GDM1 (cell line): Measurements from ENCODE around the gene PKHD1.

Source experiments
- DNase-seq: peaks from one replicate; lab custom pipeline; 2025; lab: John Stamatoyannopoulos, UW

Gene PKHD1

DNA sequence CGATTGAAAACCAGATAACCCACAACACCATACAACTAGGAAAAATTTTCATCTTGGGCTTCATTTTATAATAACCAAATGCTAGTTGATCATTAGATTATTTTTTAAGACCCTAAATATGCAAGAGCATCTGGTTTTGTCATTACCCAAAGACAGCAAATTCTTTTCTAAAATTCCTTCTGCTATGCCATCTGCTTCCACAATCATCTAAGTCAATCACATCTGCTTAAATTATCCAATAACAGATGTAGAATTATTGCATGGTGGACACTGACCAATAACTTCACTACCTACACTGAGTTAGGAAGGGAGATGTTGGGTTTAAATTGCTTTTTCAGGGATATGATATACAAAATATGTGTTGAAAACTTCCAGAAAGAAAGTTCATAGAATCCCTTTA lies 41.9 kb downstream of the PKHD1 start:
- no peak for DNase-seq

DNA sequence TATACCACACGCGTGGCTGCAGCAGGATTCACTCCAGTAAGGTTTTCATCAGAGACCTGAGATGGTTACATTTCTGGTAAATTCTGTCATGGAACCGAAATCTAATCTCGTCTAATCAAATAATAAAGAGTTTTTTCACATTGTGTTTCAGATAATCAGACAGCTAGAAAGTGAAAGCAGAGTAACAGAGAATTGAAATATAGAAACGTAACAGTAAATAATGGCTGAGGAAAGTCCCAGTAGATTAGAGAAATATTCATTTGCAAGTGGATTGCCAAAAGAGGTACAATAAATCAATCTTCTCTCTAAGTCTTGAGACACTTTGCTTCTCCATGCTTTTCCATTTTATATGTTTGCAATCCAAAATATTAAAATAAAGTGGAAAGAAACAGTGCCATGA lies 42.4 kb downstream of the PKHD1 start:
- DNase-seq = no peak

DNA sequence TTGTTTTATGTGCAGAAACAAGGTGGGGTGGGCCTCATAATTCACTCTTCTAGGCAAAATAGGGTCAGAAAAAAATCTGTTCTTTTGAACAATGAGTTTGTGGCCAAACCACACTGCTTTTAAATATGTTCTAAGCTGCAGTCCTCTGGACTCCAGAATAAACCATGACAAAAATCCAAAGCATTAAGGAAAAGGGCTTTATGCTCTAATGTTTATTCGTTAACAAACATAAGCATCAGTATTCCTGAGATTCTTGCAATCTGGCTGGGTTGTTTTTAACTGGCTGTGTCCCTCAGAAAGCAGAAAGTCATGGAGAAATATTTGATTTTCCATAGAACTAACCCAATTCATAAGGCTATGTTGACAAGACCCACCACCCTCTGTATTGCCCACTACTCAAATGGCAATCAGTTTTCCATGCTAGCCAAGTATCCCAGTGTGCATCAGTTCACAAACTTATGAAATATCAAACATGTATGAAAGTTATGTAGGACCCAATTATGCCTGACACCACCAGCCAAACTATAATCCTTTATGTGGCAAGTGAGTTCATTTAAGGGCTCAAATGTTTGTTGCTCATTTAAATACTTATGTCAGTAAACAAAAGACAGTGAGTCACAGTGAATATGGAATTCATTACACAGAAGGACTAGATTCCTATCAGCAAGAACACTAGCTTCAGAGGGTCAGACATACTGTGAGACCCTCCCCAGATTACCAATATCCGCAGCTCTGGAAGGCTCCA lies 45.1 kb downstream of the PKHD1 start:
- no peak for DNase-seq

DNA sequence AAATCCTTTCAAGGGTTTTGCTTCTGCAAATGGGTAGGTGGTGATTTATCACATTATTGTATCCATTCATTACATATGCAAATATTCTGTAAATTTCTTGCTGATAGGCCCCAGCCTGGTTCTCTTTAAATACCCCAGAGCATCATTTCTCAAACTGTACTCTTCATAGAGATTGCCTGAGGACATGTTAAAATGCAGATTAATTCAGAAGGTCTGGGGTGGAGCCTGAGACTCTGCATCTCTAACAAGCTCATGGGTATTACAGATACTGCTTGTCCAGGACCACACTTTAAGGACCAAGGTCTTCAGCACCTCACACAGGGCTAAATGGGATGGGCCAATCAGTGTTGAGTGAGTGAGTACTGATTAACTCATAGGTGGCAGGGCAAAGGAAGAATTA lies 46.3 kb downstream of the PKHD1 start:
- no peak for DNase-seq

DNA sequence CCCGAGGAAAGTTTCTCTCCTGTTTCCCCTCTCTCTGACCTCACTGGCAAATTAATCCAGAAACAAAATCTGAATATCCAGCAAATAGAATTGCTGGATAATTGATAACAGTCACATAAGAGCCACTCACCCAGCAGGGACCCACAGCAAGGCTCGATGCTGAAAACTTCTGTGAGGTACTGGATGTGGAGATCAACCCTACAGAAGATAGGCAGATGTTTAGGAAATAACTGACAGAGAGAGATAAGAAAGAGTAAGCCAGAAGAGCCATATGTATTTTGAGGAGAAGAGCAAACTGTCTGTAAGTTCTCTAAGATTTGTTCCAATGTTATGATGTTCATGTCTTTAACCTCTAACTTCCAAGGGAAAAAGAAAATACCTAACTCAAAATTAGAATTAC lies 59.7 kb downstream of the PKHD1 start:
- no peak for DNase-seq

DNA sequence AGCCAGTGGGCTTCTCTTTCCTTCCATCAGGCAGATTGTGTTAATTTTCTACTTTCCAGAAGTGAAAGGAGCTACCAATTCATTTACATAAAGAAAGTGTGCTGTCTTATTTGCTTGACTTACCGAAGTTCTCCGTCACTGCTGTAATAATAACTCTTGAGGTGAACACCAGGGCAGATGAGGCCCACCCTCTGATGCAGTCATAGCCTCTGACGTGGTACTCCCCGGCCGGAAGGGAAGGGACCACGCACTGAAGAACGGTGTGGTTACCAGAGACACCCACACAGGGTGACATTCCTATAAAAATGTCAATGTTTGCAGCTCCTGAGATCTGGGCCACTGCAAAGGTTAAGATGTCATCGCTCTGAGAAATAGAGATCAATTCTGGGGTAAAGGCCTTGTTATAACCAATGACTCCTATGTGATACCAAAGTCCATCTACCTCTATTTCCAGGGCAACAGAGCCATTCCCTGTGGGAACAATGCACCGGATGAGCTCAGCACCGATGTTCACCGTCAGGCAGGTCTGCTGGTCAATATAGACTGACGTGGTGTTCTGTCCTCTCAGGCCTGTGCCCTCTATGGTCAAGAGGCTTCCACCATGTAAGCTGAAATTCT lies 62.9 kb downstream of the PKHD1 start:
- DNase-seq = no peak

DNA sequence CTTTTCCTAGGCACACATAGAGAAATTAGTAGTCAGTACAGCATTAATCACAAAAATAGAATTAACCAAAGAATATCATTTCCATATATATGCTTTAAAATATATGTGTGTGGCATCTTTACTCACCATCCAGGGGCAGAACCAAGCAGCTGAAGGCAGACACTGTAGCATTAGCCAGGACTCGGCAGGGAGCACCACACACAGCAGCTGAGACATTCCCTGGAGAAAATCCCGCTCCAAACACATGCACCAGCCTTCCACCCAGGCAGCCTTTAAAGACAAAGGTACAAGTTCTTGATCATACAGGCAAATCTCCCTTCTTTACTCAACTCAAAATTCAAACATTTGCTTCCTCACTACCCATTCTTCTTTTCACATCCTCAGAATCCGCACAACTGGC lies 64.7 kb downstream of the PKHD1 start:
- no peak for DNase-seq

DNA sequence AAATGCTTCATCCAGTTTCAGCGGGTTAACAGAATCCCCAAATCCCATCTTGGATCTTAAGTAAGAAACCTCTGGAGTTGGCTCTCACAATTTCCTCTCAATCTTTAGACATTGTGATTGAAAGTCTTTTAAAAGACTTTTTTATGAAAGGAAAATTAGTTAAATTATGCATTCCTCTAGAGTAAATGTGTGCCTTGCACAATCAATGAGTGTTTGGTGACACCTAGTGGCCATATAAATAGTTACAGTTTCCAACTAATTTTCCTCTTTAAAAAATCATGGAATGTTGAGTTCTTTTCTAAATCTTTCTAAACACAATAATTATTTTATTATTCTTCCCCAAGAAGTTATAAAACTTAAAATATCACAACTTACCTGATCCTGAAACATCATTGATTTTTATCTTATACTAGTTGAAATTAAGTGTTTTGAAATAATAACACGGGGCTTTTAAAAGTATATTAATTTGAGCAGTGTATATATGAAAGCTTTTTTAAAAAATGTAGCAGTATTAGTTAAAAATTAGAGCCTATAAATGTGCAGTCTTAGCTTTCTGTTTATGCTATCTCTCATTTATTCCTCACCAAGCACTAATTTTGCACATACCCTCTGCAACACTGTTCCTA lies 66.4 kb downstream of the PKHD1 start:
- DNase-seq = no peak

DNA sequence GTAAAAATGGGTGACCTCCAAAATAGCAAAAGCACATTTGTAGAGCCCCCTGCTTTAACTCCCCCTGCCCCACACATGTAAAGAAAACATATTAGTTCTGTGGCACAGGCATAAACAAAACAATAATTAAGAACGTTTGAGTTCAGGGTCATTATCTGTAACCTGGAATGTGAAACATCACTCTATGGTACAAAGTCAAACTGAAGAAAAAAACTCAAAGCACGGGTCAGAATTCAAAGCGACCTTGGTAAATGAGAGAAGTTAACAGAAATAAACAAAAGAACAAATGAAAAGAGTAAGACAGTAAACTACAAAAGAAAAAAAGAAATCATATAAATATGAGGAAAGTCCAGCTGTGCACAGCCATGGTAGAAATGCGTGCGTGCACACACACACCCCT lies 67.5 kb downstream of the PKHD1 start:
- no peak for DNase-seq

DNA sequence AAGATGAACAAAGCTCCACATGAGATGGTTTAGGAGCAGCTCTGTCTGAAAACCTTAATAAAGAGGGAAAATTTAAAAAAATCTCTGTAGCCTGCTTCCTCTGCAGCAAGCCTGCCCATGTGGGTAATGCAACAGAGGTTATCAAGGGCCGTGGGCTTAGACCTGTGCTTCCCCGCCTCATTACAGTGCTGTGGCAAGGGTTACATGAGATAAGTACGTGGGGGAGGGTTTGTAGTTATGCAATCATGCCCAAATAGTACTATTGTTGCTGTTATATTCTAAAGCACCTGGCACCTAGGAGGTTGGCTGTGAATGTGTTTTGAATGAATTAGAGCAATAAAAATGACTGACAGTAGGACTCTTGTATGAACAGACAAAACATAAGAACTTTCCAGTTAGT lies 68.3 kb downstream of the PKHD1 start:
- no peak for DNase-seq

DNA sequence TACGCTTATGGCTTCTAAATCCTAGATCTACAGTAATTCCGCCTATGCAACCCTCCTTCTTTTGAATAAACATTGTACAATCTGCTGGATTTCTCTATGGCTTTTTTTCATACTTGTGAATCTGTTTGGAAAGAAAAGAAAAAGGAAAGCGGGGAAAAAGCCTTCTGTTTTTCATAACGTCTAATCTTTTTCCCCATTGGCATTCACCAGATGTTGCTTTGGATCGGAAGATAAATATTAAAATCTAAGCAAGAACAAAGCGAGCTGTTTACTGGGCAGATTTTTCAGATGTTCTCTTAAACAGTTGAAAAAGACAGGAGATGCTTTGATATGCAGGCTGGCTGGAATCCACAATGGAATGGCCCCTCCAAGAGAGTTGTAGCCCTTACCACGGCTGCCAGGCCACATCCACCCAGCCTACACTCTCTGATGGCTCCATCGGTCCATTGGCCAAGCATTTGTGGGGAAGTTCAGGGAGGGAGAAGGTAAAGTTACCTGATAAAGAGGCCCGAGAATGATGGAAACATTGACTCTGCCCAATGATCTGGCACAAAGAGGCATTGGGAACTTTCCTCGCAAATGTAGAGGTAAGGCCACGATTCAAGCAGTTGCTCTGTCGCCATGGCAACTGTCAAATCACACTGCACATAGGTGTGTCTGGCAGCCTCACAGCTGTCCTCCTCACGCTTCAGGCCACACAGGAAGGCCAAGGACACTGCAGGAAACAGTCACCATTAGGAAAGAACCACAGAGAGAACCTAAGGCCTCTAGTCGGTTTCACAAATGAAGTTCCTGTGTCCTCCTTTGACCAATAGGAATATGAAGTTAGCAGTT lies 70.3 kb downstream of the PKHD1 start:
- no peak for DNase-seq

DNA sequence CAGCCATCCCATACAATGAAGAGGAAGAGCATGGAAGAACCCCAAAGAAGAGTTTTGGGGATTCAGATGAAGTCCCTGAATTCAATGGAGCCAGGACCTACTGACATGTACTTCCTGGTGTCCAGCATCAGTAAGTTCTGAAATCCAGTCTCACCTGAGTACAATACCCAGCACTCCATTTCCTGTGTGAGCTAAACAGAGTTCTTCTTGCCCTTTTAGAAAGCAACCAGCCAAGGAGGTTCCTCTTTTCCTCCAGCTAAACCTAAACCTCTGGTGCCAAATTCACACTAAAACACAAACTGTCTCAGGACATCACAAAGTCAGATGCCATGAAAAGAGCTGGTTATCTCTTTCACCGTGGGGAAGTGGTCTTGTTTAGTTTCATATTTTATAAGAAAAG lies 71.5 kb downstream of the PKHD1 start:
- DNase-seq = no peak

DNA sequence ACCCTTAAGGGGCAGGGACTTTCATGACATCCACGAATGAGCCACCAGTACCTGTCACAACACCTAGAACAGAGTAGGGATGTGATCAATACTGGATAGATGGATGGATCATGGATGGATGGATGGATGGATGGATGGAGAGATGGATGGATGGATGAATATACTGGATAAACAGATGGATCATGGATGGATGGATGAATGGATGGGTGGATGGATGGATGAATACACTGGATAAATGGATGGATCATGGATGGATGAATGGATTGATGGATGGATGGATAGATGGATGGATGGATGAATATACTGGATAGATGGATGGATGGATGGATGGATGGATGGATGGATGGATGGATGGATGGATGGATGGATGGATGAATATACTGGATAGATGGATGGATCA lies 73.0 kb downstream of the PKHD1 start:
- DNase-seq = no peak

DNA sequence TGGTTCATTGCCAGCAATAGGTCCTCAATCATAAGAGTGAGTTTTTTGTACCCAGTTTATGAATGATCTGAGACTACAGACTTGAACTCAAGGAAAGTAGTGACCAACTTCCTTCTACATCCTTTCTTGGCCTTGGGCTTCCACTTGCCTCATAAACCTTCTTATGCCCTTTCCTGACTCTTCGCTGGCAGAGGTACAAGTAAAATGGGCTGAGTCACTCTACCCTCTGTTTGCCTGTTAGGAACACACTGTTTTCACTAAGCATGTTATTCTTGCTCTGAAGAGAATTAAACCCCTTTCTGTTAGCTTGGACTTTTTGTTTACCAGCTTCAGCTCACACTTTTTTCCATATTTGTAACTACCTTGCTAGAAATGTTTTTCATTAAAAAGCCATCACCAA lies 74.4 kb downstream of the PKHD1 start:
- DNase-seq = no peak

DNA sequence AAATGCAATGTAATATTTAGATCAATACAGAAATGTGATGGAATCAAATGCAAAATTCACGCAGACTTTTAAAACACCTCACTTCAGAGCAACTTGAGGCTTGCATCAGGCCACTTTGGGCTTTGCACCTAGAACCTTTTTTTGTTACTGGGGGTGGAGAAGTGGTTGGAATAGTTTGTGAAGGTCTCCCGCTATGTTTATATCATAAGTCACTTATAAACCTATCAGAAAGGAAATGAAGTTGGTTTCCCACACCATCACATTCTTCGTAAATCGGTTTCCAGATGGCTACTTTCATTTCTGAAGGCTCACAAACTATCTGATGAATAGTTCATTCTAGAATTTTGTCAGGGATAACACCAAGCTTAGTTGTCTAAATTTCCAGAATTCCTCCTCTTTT lies 74.8 kb downstream of the PKHD1 start:
- DNase-seq = no peak

DNA sequence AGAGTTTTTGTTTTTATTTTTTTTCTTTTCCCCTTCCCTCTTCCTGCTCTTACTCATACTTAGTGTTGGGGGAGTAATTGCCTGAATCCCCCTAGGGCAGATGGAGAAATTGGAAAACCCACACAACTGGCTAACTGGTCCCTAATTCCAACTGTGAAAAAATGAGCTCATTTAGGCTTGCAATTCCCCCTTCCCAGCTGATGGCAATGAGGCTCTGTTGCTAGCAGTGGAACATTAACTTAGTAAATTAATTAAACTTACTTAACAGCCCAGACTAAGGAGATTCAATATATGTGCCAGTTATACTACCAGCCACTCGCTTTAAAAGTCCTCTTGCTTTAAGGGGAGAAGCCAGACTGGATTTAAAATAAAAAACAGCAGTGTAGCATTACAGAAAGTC lies 76.6 kb downstream of the PKHD1 start:
- no peak for DNase-seq

DNA sequence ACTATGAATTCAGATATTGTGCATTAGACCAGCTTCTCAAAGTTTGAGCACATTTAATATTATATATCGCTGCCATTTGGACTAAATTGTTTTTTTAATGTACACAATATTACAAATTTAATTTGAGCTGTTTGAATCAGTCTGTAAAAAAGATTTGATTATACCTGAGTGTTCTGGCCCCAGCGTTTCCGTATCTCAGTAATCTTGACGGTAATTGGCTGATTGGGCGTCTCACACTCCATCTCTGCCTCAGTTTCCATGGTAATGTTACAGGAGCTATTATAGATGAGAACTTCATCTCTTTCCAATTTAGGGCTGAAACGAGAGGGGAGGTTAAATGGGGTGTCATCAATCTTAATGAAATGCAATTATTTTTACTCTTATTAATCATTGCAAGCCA lies 77.3 kb downstream of the PKHD1 start:
- no peak for DNase-seq

DNA sequence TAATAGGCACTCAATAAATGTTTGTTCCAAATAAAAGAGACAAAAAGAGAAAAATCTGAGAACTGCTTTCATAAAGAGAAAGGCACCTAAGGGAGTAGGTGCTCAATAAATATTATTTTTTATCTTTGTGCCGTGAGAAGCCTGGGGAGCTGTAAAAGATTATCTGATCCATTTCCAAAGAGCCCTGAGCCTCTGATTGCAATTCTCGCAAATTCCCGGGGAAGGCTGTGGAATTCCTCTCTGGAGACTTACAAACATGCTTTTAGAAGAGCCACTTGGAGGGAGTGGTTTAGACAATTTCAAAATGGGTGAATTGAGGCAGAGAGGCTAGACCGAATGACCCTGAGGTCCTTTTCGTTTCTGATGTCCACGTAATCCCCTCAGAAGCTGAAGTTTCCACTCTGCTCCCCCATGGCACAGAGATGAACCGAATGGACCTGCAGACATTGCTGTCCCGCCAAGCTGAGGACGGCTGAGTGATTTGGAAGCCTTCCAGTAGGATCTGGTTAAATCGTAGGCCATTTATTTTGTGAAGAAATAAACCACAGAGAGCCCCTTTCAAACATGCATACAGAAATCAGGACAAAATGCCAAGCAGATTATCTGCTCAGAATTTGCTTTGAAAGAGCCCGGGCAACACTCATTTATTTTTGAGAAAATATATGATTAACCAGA lies 77.8 kb downstream of the PKHD1 start:
- no peak for DNase-seq

DNA sequence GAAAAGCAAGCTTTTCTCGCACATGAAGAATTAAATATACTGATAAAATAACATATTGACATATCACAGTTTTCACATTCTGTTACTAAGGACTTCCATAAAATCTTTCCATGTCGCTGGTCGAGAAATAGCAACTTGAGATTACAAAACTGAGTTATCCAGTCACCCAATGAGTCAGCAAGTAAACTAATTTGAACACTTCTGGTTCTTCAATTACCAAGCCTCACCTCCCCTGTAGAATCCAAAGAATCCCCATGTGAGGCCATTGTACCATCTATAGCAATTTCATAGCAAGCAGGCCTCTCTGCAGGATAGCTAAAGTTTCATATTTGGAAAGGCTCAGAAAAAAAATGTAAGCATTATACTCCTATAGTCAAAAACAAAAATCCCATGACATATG lies 87.3 kb downstream of the PKHD1 start:
- DNase-seq = no peak

DNA sequence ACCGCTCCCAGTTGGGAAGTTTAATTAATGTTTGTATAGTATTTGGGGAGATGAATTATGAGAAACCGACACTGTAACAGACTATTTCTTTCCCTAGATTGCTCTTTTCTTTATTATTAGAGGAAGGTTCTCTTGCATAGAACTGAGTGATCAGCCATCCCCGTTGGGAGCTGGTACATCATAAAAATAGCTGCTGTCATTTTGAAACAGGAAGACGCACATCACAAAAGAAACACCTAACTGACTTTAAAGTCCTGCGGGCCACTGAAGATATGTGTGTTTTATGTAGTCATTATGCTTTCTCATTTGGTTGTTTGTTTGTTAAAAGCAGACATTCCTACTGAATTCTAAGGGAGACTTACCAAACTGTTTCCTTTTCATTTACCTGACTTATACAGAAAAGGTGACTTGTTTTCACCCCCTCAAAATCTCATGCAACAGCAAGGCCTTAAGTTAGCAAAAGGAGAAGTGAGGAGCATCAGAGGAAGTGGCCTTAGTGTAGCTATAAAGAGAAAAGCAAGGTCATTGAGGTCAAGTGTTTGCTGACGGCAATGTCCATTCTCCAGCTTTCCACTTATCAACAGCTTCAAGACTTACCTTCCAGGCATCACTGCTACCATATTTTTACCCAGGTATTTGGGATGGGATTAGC lies 91.0 kb downstream of the PKHD1 start:
- no peak for DNase-seq

DNA sequence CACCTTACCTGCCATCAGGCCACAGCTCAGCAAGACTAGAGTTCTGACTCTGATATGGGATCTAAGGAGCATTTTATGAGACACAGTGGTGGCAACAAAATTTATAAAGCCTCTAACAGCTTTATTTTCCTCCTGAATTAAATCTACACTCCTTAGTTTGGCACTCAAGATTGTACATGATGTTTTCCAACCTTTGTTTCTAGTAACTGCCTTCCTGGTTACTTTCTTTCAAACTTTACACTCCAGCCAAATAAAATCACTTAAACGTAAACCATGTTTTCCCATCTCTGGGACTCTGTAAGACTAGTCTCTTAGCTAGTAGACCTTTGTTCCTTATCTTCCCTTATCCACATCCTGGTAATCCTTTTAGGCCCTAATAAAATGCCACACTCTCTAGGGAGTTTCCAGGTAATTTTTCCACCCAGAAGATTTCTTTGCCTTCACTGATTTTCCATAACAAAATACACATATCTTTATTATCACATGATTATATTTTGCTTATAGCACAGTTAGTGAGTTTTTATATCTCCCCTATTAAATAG lies 92.1 kb downstream of the PKHD1 start:
- no peak for DNase-seq
